Mucosa of stomach (tissue), 1 donor: ENCODE data around the gene FAM156B.
"Not testable (repeated sequence)": the region's sequence is repeated elsewhere in the genome, so short reads cannot be mapped to it uniquely, and the experiment has no call there.

Source experiments
- H3K27me3 ChIP-seq: one replicate; pipeline ENCODE4 v1.7.0; 2013; ENCODE audit warnings: mild to moderate bottlenecking, low read length; ENCODE audit not compliant: control insufficient read depth, insufficient read depth
- H3K36me3 ChIP-seq: one replicate; pipeline ENCODE4 v1.7.0; 2013; ENCODE audit warnings: low read length; ENCODE audit not compliant: control insufficient read depth, insufficient read depth
- H3K4me1 ChIP-seq: one replicate; pipeline ENCODE4 v1.7.0; 2013; ENCODE audit warnings: mild to moderate bottlenecking, low read length; ENCODE audit not compliant: control insufficient read depth, insufficient read depth
- H3K4me3 ChIP-seq: one replicate; pipeline ENCODE4 v1.7.0; 2013; ENCODE audit warnings: low read length
- H3K9ac ChIP-seq: one replicate; pipeline ENCODE4 v1.7.0; 2013; ENCODE audit warnings: mild to moderate bottlenecking, low read length, moderate library complexity
- H3K9me3 ChIP-seq: one replicate; pipeline ENCODE4 v1.7.0; 2013; ENCODE audit warnings: mild to moderate bottlenecking, low read length, moderate library complexity; ENCODE audit not compliant: control insufficient read depth
- donor health status: Pancreatic carcinoma.

The FAM156B gene

DNA sequence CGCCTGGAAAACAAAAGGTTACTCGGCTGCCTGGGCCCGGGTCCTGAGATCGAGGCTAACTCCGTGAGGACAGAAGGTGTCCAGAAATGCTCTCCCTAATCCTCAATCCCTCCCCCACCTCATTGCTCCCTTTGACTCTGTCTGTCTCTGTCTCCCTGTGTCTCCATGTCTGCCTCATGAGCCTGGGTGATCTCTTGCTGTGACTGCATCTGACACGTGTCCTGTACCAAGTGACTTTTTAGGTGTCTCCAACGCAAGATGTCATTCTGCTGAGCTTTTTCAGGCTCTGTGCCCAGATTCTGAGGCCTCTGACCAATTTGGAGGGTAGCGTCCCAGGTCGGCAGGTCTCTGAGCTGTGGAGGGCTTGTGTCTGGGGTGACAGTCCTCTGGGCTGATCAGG is 9.0 kb upstream of the FAM156B start:
- H3K4me1 ChIP-seq, H3K4me3 ChIP-seq, H3K36me3 ChIP-seq, H3K9me3 ChIP-seq, H3K27me3 ChIP-seq, H3K9ac ChIP-seq: not testable (repeated sequence)

DNA sequence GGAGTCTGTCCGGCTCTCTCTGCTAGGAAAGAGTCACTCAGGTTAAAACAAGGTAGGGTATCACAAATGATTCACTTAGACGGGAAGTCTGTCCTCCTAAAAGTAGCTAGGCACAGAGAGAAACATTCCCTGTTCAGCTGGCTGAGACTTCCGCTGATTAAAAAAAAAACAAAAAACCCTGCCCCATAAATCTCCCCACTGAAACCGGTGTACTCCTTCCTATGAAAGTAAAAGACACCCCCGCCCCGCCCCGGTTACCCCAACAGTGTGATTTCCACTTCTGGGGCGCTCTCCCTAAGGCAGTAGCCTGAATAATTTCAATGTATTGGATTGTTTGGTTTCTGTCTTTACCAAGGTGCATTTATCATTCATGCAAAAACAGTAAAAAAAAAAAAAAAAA is 692 bp upstream of the FAM156B start:
- not testable (repeated sequence) for H3K9ac ChIP-seq, H3K27me3 ChIP-seq, H3K4me3 ChIP-seq

GRCh38 chrX:52905531-52905930 is 8.4 kb downstream of the FAM156B start:
- H3K4me3 ChIP-seq, H3K9ac ChIP-seq, H3K27me3 ChIP-seq, H3K36me3 ChIP-seq, H3K4me1 ChIP-seq, H3K9me3 ChIP-seq: not testable (repeated sequence)

More for the DNA sequence above, 692 bp upstream of the FAM156B start:
- H3K4me1 ChIP-seq, H3K9me3 ChIP-seq, H3K36me3 ChIP-seq: not testable (repeated sequence)

GRCh38 chrX:52906072-52906471 is 8.9 kb downstream of the FAM156B start:
- H3K4me3 ChIP-seq, H3K36me3 ChIP-seq, H3K4me1 ChIP-seq, H3K9me3 ChIP-seq, H3K27me3 ChIP-seq, H3K9ac ChIP-seq: not testable (repeated sequence)

DNA sequence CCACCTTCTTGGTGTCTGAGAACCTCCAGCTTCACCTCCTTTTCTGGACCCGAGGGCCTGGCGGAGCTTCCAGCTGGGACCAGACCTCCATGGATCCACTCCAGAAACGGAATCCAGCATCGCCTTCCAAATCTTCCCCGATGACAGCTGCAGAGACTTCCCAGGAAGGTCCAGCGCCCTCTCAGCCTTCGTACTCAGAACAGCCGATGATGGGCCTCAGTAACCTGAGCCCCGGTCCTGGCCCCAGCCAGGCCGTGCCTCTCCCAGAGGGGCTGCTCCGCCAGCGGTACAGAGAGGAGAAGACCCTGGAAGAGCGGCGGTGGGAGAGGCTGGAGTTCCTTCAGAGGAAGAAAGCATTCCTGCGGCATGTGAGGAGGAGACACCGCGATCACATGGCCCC is 10.0 kb downstream of the FAM156B start:
- H3K4me3 ChIP-seq, H3K9me3 ChIP-seq, H3K27me3 ChIP-seq, H3K9ac ChIP-seq, H3K36me3 ChIP-seq, H3K4me1 ChIP-seq: not testable (repeated sequence)

- H3K4me3 ChIP-seq, H3K36me3 ChIP-seq, H3K9me3 ChIP-seq, H3K4me1 ChIP-seq, H3K27me3 ChIP-seq, H3K9ac ChIP-seq: not testable (repeated sequence)
These were observed 10.8 kb downstream of the FAM156B start for GRCh38 chrX:52907900-52908299.

DNA sequence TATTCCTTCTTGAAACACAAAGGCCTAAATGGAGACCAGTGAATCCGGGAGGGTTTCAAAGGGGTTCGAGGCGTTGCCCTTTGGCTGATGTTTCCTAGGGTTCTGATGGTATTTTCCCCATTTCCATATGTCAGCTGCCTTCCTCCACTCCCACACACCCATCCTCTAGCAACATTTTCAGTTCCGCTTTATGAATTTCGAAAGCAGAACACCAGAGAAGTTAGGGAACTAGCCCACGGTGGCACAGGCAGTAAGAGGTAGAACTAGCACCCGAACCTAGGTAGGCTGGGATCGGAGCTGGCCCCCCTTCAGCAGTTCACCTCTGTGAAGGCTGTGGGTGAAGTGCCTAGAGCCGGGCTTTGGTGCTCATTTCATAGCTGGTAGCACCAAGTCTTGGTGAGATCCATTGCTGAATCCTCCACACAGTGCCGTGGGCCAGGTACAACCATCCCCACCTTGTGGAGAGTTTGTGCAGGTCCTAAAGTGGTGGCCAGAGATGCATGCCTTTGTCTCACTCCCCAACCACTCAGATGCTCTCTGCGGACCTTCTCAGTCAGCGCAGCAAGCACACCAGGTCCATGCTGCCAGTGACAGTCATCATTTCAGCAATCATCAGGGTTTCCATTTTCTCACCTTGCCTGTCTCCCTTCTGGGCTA is 12.3 kb downstream of the FAM156B start:
- H3K36me3 ChIP-seq, H3K9me3 ChIP-seq, H3K4me3 ChIP-seq, H3K9ac ChIP-seq, H3K27me3 ChIP-seq, H3K4me1 ChIP-seq: not testable (repeated sequence)

DNA sequence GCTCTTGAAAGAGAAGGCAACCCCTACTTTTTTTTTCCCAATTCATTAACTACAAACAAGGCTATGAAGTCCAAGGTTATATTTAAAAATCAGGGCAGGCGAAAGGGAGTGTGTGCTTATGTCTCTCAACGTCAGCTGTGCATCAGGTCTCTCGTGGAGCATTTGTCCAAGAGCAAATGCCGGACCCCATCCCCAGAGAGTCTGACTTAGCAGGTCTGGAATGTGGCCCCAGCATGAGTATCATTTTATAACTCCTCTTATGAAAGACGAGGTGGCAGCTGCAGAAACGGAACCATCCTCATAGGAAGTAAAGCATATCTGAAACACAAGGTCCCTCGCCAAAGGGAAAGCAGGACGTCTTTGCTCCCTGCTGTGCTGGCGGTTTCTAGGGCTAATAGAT is 16.6 kb downstream of the FAM156B start:
- not testable (repeated sequence) for H3K9me3 ChIP-seq, H3K4me1 ChIP-seq, H3K27me3 ChIP-seq, H3K36me3 ChIP-seq, H3K4me3 ChIP-seq, H3K9ac ChIP-seq

GRCh38 chrX:52914704-52915103 is 17.6 kb downstream of the FAM156B start:
- H3K27me3 ChIP-seq: not testable (repeated sequence)

DNA sequence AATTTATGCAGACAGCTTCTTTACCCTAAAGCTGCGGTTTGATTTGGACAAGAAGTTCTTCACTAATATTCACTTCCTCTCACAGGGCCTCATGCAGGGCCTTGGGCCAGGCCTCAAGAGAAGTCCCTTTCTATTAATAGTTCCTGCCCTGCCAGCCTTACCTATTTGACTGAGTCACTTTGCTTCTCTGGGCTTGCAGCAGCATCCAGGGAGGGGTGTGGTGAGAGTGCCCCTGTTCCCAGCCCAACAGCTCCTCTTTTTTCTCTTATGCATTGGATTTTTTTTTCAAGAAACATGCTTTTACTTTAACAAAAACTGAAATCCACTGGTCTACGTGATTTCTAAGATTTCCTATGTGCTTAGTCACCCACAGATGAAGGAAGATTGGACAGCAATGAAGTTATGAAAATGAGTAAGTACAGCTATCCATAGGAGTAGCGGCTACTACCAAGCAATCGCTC is 26.7 kb downstream of the FAM156B start:
- no peak overlapping the region for H3K4me3 ChIP-seq
- no peak overlapping the region for H3K9ac ChIP-seq

More at GRCh38 chrX:52914704-52915103, 17.6 kb downstream of the FAM156B start:
- H3K9ac ChIP-seq, H3K4me1 ChIP-seq, H3K4me3 ChIP-seq, H3K9me3 ChIP-seq, H3K36me3 ChIP-seq: not testable (repeated sequence)

GRCh38 chrX:52930214-52930613 is 33.1 kb downstream of the FAM156B start:
- not testable (repeated sequence) for H3K27me3 ChIP-seq, H3K9ac ChIP-seq, H3K4me1 ChIP-seq, H3K36me3 ChIP-seq, H3K9me3 ChIP-seq, H3K4me3 ChIP-seq

More for the DNA sequence above, 26.7 kb downstream of the FAM156B start:
- no peaks in the 10 kb centered on the region for H3K36me3 ChIP-seq
- H3K9me3 ChIP-seq: no peaks in the 10 kb centered on the region
- no peaks in the 10 kb centered on the region for H3K27me3 ChIP-seq
- peaks cover 6% of the 10 kb centered on the region for H3K4me1 ChIP-seq

DNA sequence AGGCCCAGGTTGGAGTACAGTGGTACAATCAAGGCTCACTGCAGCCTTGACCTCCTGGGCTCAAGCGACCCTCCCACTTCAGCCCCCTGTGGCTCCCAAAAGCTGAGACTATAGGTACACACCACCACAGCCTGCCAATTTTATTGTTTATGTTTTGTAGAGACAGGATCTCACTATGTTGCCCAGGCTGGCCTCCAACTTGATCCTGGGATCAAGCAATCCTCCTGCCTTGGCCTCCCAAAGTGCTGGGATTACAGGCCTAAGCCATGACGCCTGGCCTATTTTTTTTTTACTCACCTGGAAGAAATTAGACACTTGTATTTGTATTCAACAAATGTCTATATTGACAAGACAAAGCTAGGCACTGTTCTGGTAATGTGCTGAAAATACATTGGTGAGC is 36.1 kb downstream of the FAM156B start:
- H3K36me3 ChIP-seq: no peaks in the 10 kb centered on the region
- H3K9ac ChIP-seq: no peak overlapping the region
- no peaks in the 10 kb centered on the region for H3K4me1 ChIP-seq
- no peak overlapping the region for H3K4me3 ChIP-seq
- H3K27me3 ChIP-seq: no peaks in the 10 kb centered on the region
- H3K9me3 ChIP-seq: no peaks in the 10 kb centered on the region
